HEK293 (cell line): ENCODE results near the gene KAT2B.

Experiments
- BCL6B ChIP-seq: fragments of 450-650 bp; formaldehyde crosslinking; IDR thresholded peaks from 2 replicates; pipeline ENCODE4 v1.5.1; 2017; ENCODE audit warnings: missing biosample characterization, missing genetic modification characterization
- INSM2 ChIP-seq: fragments of 450-650 bp; formaldehyde crosslinking; IDR thresholded peaks from 2 replicates; pipeline ENCODE4 v1.5.1; 2016; ENCODE audit warnings: missing biosample characterization, missing genetic modification characterization
- OVOL3 ChIP-seq: fragments of 450-650 bp; formaldehyde crosslinking; IDR thresholded peaks from 2 replicates; pipeline ENCODE4 v1.5.1; 2016; ENCODE audit warnings: missing biosample characterization, missing genetic modification characterization
- SCRT1 ChIP-seq: fragments of 450-650 bp; formaldehyde crosslinking; IDR thresholded peaks from 2 replicates; pipeline ENCODE4 v1.5.1; 2016; ENCODE audit warnings: missing biosample characterization, missing genetic modification characterization, borderline replicate concordance
- TSHZ1 ChIP-seq: fragments of 450-650 bp; formaldehyde crosslinking; IDR thresholded peaks from 2 replicates; pipeline ENCODE4 v1.5.1; 2016; ENCODE audit warnings: missing biosample characterization, missing genetic modification characterization, borderline replicate concordance
- ZBTB17 ChIP-seq: fragments of 450-650 bp; formaldehyde crosslinking; IDR thresholded peaks from 2 replicates; pipeline ENCODE4 v1.5.1; 2016; ENCODE audit warnings: missing biosample characterization, missing genetic modification characterization
- ZFHX2 ChIP-seq: fragments of 450-650 bp; formaldehyde crosslinking; conservative IDR thresholded peaks from 2 replicates; pipeline ENCODE4 v1.5.1; 2016; ENCODE audit warnings: missing biosample characterization, missing genetic modification characterization
- ZNF112 ChIP-seq: fragments of 450-650 bp; formaldehyde crosslinking; IDR thresholded peaks from 2 replicates; pipeline ENCODE4 v1.5.0; 2017; ENCODE audit warnings: missing biosample characterization, missing genetic modification characterization
- ZNF132 ChIP-seq: fragments of 450-650 bp; formaldehyde crosslinking; IDR thresholded peaks from 2 replicates; pipeline ENCODE4 v1.5.1; 2017; ENCODE audit warnings: missing biosample characterization, missing genetic modification characterization, borderline replicate concordance
- ZNF133 ChIP-seq: fragments of 450-650 bp; formaldehyde crosslinking; IDR thresholded peaks from 2 replicates; pipeline ENCODE4 v1.5.1; 2016; ENCODE audit warnings: missing biosample characterization, missing genetic modification characterization
- ZNF148 ChIP-seq: fragments of 450-650 bp; formaldehyde crosslinking; IDR thresholded peaks from 2 replicates; pipeline ENCODE4 v1.5.0; 2017; ENCODE audit warnings: missing biosample characterization, missing genetic modification characterization, borderline replicate concordance
- ZNF202 ChIP-seq: fragments of 450-650 bp; formaldehyde crosslinking; IDR thresholded peaks from 2 replicates; pipeline ENCODE4 v1.5.1; 2016; ENCODE audit warnings: missing biosample characterization, missing genetic modification characterization, borderline replicate concordance
- ZNF280D ChIP-seq: fragments of 450-650 bp; formaldehyde crosslinking; IDR thresholded peaks from 2 replicates; pipeline ENCODE4 v1.5.1; 2016; ENCODE audit warnings: missing biosample characterization, missing genetic modification characterization
- ZNF48 ChIP-seq: fragments of 450-650 bp; formaldehyde crosslinking; IDR thresholded peaks from 2 replicates; pipeline ENCODE4 v1.5.1; 2016; ENCODE audit warnings: missing biosample characterization, missing genetic modification characterization
- ZNF518A ChIP-seq: fragments of 450-650 bp; formaldehyde crosslinking; conservative IDR thresholded peaks from 2 replicates; pipeline ENCODE4 v1.5.1; 2016; ENCODE audit warnings: low read depth, missing biosample characterization, missing genetic modification characterization
- ZNF544 ChIP-seq: fragments of 450-650 bp; formaldehyde crosslinking; IDR thresholded peaks from 2 replicates; pipeline ENCODE4 v1.5.0; 2017; ENCODE audit warnings: missing biosample characterization, missing genetic modification characterization
- ZNF596 ChIP-seq: fragments of 450-650 bp; IDR thresholded peaks from 2 replicates; pipeline ENCODE4 v1.5.0; 2018; ENCODE audit warnings: missing biosample characterization, mild to moderate bottlenecking, missing genetic modification characterization, moderate library complexity
- ZSCAN5A ChIP-seq: fragments of 450-650 bp; formaldehyde crosslinking; IDR thresholded peaks from 2 replicates; pipeline ENCODE4 v1.5.1; 2016; ENCODE audit warnings: missing biosample characterization, missing genetic modification characterization

KAT2B gene

GRCh38 chr3:20185679-20186599, 145.7 kb downstream of the KAT2B start, which contains the start of gene SGO1 (continued):
- TF ChIP-seq ZNF280D (tag by site-specific recombination) (no peak), ZNF112 (tag by site-specific recombination) (no peak), BCL6B (tag by site-specific recombination) (no peak), INSM2 (tag by site-specific recombination) (peak; percentile 65; the same call in 1 of the 2 replicates), ZNF132 (tag by site-specific recombination) (no peak), ZNF48 (tag by site-specific recombination) (no peak), ZFHX2 (tag by site-specific recombination) (no peak), OVOL3 (tag by site-specific recombination) (peak; percentile 37; the same call in 1 of the 2 replicates), ZNF148 (tag by site-specific recombination) (no peak), ZNF544 (tag by site-specific recombination) (no peak), ZSCAN5A (tag by site-specific recombination) (0 out of 2 replicates have a peak, but pooled peaks have one; percentile 27), ZNF133 (tag by site-specific recombination) (no peak), TSHZ1 (tag by site-specific recombination) (no peak), ZNF518A (no peak), ZNF202 (no peak), ZNF596 (tag by site-specific recombination) (no peak), SCRT1 (tag by site-specific recombination) (no peak), ZBTB17 (tag by site-specific recombination) (no peak; the same call in 1 of the 2 replicates)
